ENCODE measurements around the gene KIAA0930.

KIAA0930 gene

GRCh38 chr22:45238957-45239680, 1.6 kb downstream of the KIAA0930 start:
- ChIA-PET POLR2A (no interaction called here), CTCF (no interaction called here)
- TF ChIP-seq CTCF (IDR thresholded peaks at IDR 0.05; ENCODE audit: insufficient read depth, low read length, missing control alignments): no peak
- peak overlapping the region; percentile 67; the same call in 1 of the 2 replicates for H3K4me3 ChIP-seq (ENCODE audit: low read depth, low read length)
- no peak for DNase-seq (ENCODE audit: low read depth, low spot score)

- no peak for DNase-seq (ENCODE audit: low read depth, low spot score)
- ChIA-PET CTCF (interaction anchor here (1.7 kb wide), 1 partner anchor 28 kb away, joined by 4 read pairs; no protein-coding TSS in a partner anchor), POLR2A (no interaction called here)
- no peak overlapping the region for H3K4me3 ChIP-seq (ENCODE audit: low read depth, low read length)
- no peak for TF ChIP-seq CTCF (IDR thresholded peaks at IDR 0.05; ENCODE audit: insufficient read depth, low read length, missing control alignments)
These were observed 2.4 kb downstream of the KIAA0930 start for GRCh38 chr22:45238076-45238956.

- H3K4me3 ChIP-seq (ENCODE audit: low read depth, low read length): no peak overlapping the region
These were observed 3.4 kb downstream of the KIAA0930 start for GRCh38 chr22:45237065-45237990.

GRCh38 chr22:45235851-45236342, 4.8 kb downstream of the KIAA0930 start:
- TF ChIP-seq CTCF (IDR thresholded peaks at IDR 0.05; ENCODE audit: insufficient read depth, low read length, missing control alignments): no peak
- no peak overlapping the region for H3K4me3 ChIP-seq (ENCODE audit: low read depth, low read length)
- ChIA-PET CTCF (interaction anchor here (0.6 kb wide), 1 partner anchor 64 kb away, joined by 3 read pairs; no protein-coding TSS in a partner anchor), POLR2A (no interaction called here)
- no peak for DNase-seq (ENCODE audit: low read depth, low spot score)

More at GRCh38 chr22:45237065-45237990, 3.4 kb downstream of the KIAA0930 start:
- DNase-seq (ENCODE audit: low read depth, low spot score): no peak
- ChIA-PET POLR2A (no interaction called here), CTCF (interaction anchor here (1.7 kb wide), 1 partner anchor 27 kb away, joined by 4 read pairs; no protein-coding TSS in a partner anchor)
- no peak for TF ChIP-seq CTCF (IDR thresholded peaks at IDR 0.05; ENCODE audit: insufficient read depth, low read length, missing control alignments)

GRCh38 chr22:45235101-45235777, 5.5 kb downstream of the KIAA0930 start:
- CTCF ChIA-PET: interaction anchor here (1.0 kb wide), 1 partner anchor 24 kb away, joined by 3 read pairs; no protein-coding TSS in a partner anchor
- DNase-seq (ENCODE audit: low read depth, low spot score): no peak
- POLR2A ChIA-PET: no interaction called here
- no peak for TF ChIP-seq CTCF (IDR thresholded peaks at IDR 0.05; ENCODE audit: insufficient read depth, low read length, missing control alignments)
- H3K4me3 ChIP-seq (ENCODE audit: low read depth, low read length): no peak overlapping the region
